ENCODE results near the gene ZFP69. TPM values are rescaled to one million over a fixed set of nuclear protein-coding genes. Genes with fewer than 3 reads are reported as not detected.

Gene ZFP69
- total RNA-seq, 1 experiment from 2014 or later, result 2.2 TPM

GRCh38 chr1:40535732-40536131 is 58.6 kb downstream of the ZFP69 start:
- Mint-ChIP-seq H3K4me3 (ENCODE audit: unreplicated experiment) (no peak overlapping the region), H3K27me3 (ENCODE audit: insufficient read depth, unreplicated experiment) (no peaks in the 10 kb centered on the region), H3K9me3 (ENCODE audit: unreplicated experiment) (no peaks in the 10 kb centered on the region), H3K27ac (ENCODE audit: low read depth, unreplicated experiment) (no peak overlapping the region), H3K36me3 (ENCODE audit: insufficient read depth, unreplicated experiment) (peaks cover 10% of the 10 kb centered on the region), H3K4me1 (ENCODE audit: insufficient read depth, unreplicated experiment) (peaks cover 22% of the 10 kb centered on the region)
- CTCF ChIA-PET, result interaction anchor here (0.7 to 1.1 kb wide), 4 partner anchors 54 to 382 kb away, joined by 3 to 6 read pairs (median 3); no protein-coding TSS in a partner anchor
- POLR2A ChIA-PET, result interaction anchor here (0.6 kb wide), 1 partner anchor 16 kb away, joined by 3 read pairs; no protein-coding TSS in a partner anchor
- intact Hi-C loops (cut with micrococcal nuclease), result no loop called here
- DNase-seq (ENCODE audit: unreplicated experiment), result no peak
- no TSS peak for BruUV-seq (replicated peaks)
- no peak for TF ChIP-seq CTCF (IDR thresholded peaks at IDR 0.05; ENCODE audit: unreplicated experiment)

DNA sequence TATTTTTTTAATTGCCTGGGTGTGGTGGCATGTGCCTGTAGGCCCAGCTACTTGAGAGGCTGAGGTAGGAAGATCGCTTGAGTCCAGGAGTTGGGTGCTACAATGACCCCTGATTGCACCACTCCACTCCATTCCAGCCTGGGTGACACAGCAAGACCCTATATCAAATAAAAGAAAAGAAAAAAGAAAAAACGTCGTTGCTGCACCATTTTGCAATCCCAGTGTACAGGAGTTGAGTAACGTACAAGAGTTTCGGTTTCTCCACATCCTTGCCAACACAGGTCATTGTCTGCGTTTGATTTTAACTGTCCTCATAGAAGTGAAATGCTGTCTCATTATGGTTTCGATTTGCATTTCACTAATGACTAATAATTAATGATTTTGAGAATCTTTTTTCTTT is 62.2 kb downstream of the ZFP69 start:
- BruUV-seq (replicated peaks), result no TSS peak
- ChIA-PET POLR2A (no interaction called here), CTCF (interaction anchor here (1.0 kb wide), 1 partner anchor 45 kb away, joined by 6 read pairs; no protein-coding TSS in a partner anchor)
- H3K4me1 Mint-ChIP-seq (ENCODE audit: insufficient read depth, unreplicated experiment), result no peaks in the 10 kb centered on the region
- H3K27ac Mint-ChIP-seq (ENCODE audit: low read depth, unreplicated experiment), result no peak overlapping the region
- no peak for DNase-seq (ENCODE audit: unreplicated experiment)
- H3K36me3 Mint-ChIP-seq (ENCODE audit: insufficient read depth, unreplicated experiment), result peaks cover 2% of the 10 kb centered on the region
- H3K27me3 Mint-ChIP-seq (ENCODE audit: insufficient read depth, unreplicated experiment), result no peaks in the 10 kb centered on the region
- intact Hi-C loops (cut with micrococcal nuclease), result no loop called here
- H3K4me3 Mint-ChIP-seq (ENCODE audit: unreplicated experiment), result no peak overlapping the region
- H3K9me3 Mint-ChIP-seq (ENCODE audit: unreplicated experiment), result no peaks in the 10 kb centered on the region
- TF ChIP-seq CTCF (IDR thresholded peaks at IDR 0.05; ENCODE audit: unreplicated experiment), result no peak

Other genes with a start within 250 kb of the ZFP69 start
- gene TMCO2, start 229.4 kb upstream of the ZFP69 start, total RNA-seq (2022), result not detected in 2 replicates
- 27.8 and 31.3 TPM in 2 replicates for gene ZMPSTE24, start 219.1 kb upstream of the ZFP69 start, total RNA-seq (2022)
- not detected in 2 replicates for gene COL9A2, start 160.0 kb upstream of the ZFP69 start, total RNA-seq (2022)
- gene SMAP2, start 103.6 kb upstream of the ZFP69 start, total RNA-seq (2022), result 20.2 and 21.2 TPM in 2 replicates
- gene ZFP69B, start 26.8 kb upstream of the ZFP69 start, total RNA-seq (2022), result 6.0 and 8.9 TPM in 2 replicates
- gene EXO5, start 31.5 kb downstream of the ZFP69 start, total RNA-seq (2022), result 2.2 and 3.1 TPM in 2 replicates
- 1.4 and 1.8 TPM in 2 replicates for gene ZNF684, start 54.3 kb downstream of the ZFP69 start, total RNA-seq (2022)
- 0.29 and 0.58 TPM in 2 replicates for gene RIMS3, start 188.4 kb downstream of the ZFP69 start, total RNA-seq (2022)
- 66.4 and 69.6 TPM in 2 replicates for gene NFYC, start 214.4 kb downstream of the ZFP69 start, total RNA-seq (2022)